ENCODE results near the gene TNPO3. TPM values are rescaled to one million over a fixed set of nuclear protein-coding genes. Genes with fewer than 3 reads are reported as not detected.
A peak's percentile ranks its signal among the peaks of the same experiment; 100 is the strongest.

TNPO3 gene
- 10 to 100 TPM; 34.9 to 38.7 TPM for total RNA-seq
- polyA plus RNA-seq (ENCODE audit: insufficient read length in 6 of 6) = 10 to 100 TPM; 32.5 to 40.5 (median 37.7) TPM
- long read RNA-seq, donor 1, full-length matches to known transcripts = 5 of 23 reads
- long read RNA-seq, donor 1, partial matches to known transcripts = 18 of 23 reads
- long read RNA-seq, donor 1, other reads (novel, unspliced or antisense) = 0 of 23 reads
- long read RNA-seq, donor 2, full-length matches to known transcripts = 5 of 14 reads
- long read RNA-seq, donor 2, partial matches to known transcripts = 9 of 14 reads
- long read RNA-seq, donor 2, other reads (novel, unspliced or antisense) = 0 of 14 reads
- long read RNA-seq, donor 3, full-length matches to known transcripts = 4 of 13 reads
- long read RNA-seq, donor 3, partial matches to known transcripts = 9 of 13 reads
- long read RNA-seq, donor 3, other reads (novel, unspliced or antisense) = 0 of 13 reads
- long read RNA-seq, donor 4, full-length matches to known transcripts = 3 of 7 reads
- long read RNA-seq, donor 4, partial matches to known transcripts = 2 of 7 reads
- long read RNA-seq, donor 4, other reads (novel, unspliced or antisense) = 2 of 7 reads
- long read RNA-seq, donor 5, full-length matches to known transcripts = 2 of 13 reads
- long read RNA-seq, donor 5, partial matches to known transcripts = 11 of 13 reads
- long read RNA-seq, donor 5, other reads (novel, unspliced or antisense) = 0 of 13 reads
- long read RNA-seq, donor 6, full-length matches to known transcripts = 3 of 3 reads
- long read RNA-seq, donor 6, partial matches to known transcripts = 0 of 3 reads
- long read RNA-seq, donor 6, other reads (novel, unspliced or antisense) = 0 of 3 reads
- long read RNA-seq, donor 7, full-length matches to known transcripts = 4 of 4 reads
- long read RNA-seq, donor 7, partial matches to known transcripts = 0 of 4 reads
- long read RNA-seq, donor 7, other reads (novel, unspliced or antisense) = 0 of 4 reads
- long read RNA-seq, donor 8, full-length matches to known transcripts = 2 of 10 reads
- long read RNA-seq, donor 8, partial matches to known transcripts = 8 of 10 reads
- long read RNA-seq, donor 8, other reads (novel, unspliced or antisense) = 0 of 10 reads
- long read RNA-seq, donor 9 = 0 reads
- long read RNA-seq, donor 10, full-length matches to known transcripts = 2 of 3 reads
- long read RNA-seq, donor 10, partial matches to known transcripts = 0 of 3 reads
- long read RNA-seq, donor 10, other reads (novel, unspliced or antisense) = 1 of 3 reads
- long read RNA-seq, donor 11, full-length matches to known transcripts = 6 of 34 reads
- long read RNA-seq, donor 11, partial matches to known transcripts = 28 of 34 reads
- long read RNA-seq, donor 11, other reads (novel, unspliced or antisense) = 0 of 34 reads
- long read RNA-seq, donor 12, full-length matches to known transcripts = 3 of 13 reads
- long read RNA-seq, donor 12, partial matches to known transcripts = 10 of 13 reads
- long read RNA-seq, donor 12, other reads (novel, unspliced or antisense) = 0 of 13 reads

GRCh38 chr7:129054438-129055293 lies at the start of gene TNPO3:
Gene TNPO3, minus strand, starts transcription at chr7:129055111. Its CDS starts 341 bp downstream, at chr7:129054770.
- peak within 1 kb of the TSS; percentile 96 to 99 for H3K27ac ChIP-seq
- peaks cover 15 to 43% of the 10 kb centered on the region in 2 donors for H3K4me1 ChIP-seq
- ATAC-seq = peak; percentile 95
- H3K4me3 ChIP-seq = peak within 1 kb of the TSS; percentile 69 to 90
- H3K36me3 ChIP-seq = no peaks in the 10 kb centered on the region
- peak; percentile 94 to 97 (median 94) for DNase-seq
- no peaks in the 10 kb centered on the region for H3K27me3 ChIP-seq
- no peak for TF ChIP-seq CTCF (IDR thresholded peaks at IDR 0.05)
- no peaks in the 10 kb centered on the region for H3K9me3 ChIP-seq
- intact Hi-C loops (cut with DNase I) = no loop called here

GRCh38 chr7:129103561-129104324 lies 48.8 kb upstream of the TNPO3 start:
- Histone ChIP-seq H3K36me3 (no peaks in the 10 kb centered on the region), H3K4me3 (no peak overlapping the region), H3K27me3 (no peaks in the 10 kb centered on the region), H3K27ac (no peak overlapping the region), H3K4me1 (no peaks in the 10 kb centered on the region), H3K9me3 (no peaks in the 10 kb centered on the region)
- no peak for TF ChIP-seq CTCF (IDR thresholded peaks at IDR 0.05)
- intact Hi-C loops (cut with DNase I) = no loop called here
- no peak for ATAC-seq
- DNase-seq = no peak

- intact Hi-C loops (cut with DNase I) = no loop called here
- H3K27ac ChIP-seq = no peak overlapping the region
- H3K27me3 ChIP-seq = peaks cover 0 to 4% of the 10 kb centered on the region in 2 donors
- ATAC-seq (no peak), DNase-seq (no peak)
- H3K36me3 ChIP-seq = no peaks in the 10 kb centered on the region
- H3K4me3 ChIP-seq = no peak overlapping the region
- H3K9me3 ChIP-seq = no peaks in the 10 kb centered on the region
- H3K4me1 ChIP-seq = no peaks in the 10 kb centered on the region
- TF ChIP-seq CTCF (IDR thresholded peaks at IDR 0.05) = no peak
Measured at GRCh38 chr7:129101746-129102145, 46.8 kb upstream of the TNPO3 start.

- peaks cover 0 to 8% of the 10 kb centered on the region in 2 donors for H3K27me3 ChIP-seq
- no peaks in the 10 kb centered on the region for H3K4me1 ChIP-seq
- intact Hi-C loops (cut with DNase I) = no loop called here
- no peak overlapping the region for H3K27ac ChIP-seq
- H3K36me3 ChIP-seq = no peaks in the 10 kb centered on the region
- no peak overlapping the region for H3K4me3 ChIP-seq
- no peak for ATAC-seq
- no peak for DNase-seq
- no peaks in the 10 kb centered on the region for H3K9me3 ChIP-seq
- TF ChIP-seq CTCF (IDR thresholded peaks at IDR 0.05) = no peak
Measured at GRCh38 chr7:129100827-129101166, 45.9 kb upstream of the TNPO3 start.

All from left lung (tissue), 14 donors.